ENCODE measurements around the gene ITGB1BP1. TPM values are rescaled to one million over a fixed set of nuclear protein-coding genes. Genes with fewer than 3 reads are reported as not detected.

ITGB1BP1 gene
- total and polyA plus RNA-seq, 9 of the 15 experiments (the other 6 are each of a cell fraction or from before 2014, with no cell fraction given) = 37.8 to 95.3 (median 50.4) TPM

GRCh38 chr2:9472511-9472910, 49.2 kb upstream of the ITGB1BP1 start (continued):
- TF ChIP-seq UBTF (IDR thresholded peaks at IDR 0.05; ENCODE audit: borderline replicate concordance in 1 of 2, low read depth in 2 of 2, low read length in 2 of 2) (no peak), ZNF146 (CRISPR knock-in tag; IDR thresholded peaks at IDR 0.05; ENCODE audit: unreplicated experiment) (no peak), BCL6 (CRISPR knock-in tag; IDR thresholded peaks at IDR 0.05) (no peak), IFI16 (CRISPR knock-in tag; IDR thresholded peaks at IDR 0.05) (no peak), COPS2 (conservative IDR thresholded peaks at IDR 0.05) (no peak), ZBTB12 (CRISPR knock-in tag; IDR thresholded peaks at IDR 0.05) (no peak), BRD4 (IDR thresholded peaks at IDR 0.05) (no peak), POU5F1 (IDR thresholded peaks at IDR 0.05; ENCODE audit: borderline replicate concordance, low read depth, low read length, partially characterized antibody) (no peak), MYBL2 (IDR thresholded peaks at IDR 0.05; ENCODE audit: low read depth) (no peak), MYBL2 (CRISPR knock-in tag; IDR thresholded peaks at IDR 0.05; ENCODE audit: borderline replicate concordance) (no peak), MECOM (CRISPR knock-in tag; IDR thresholded peaks at IDR 0.05) (no peak)
